Left ventricle myocardium superior (tissue), 1 donor: ENCODE measurements around the gene INPP5K. TPM values are rescaled to one million over a fixed set of nuclear protein-coding genes. Genes with fewer than 3 reads are reported as not detected.
"Not testable (repeated sequence)": the region's sequence is repeated elsewhere in the genome, so short reads cannot be mapped to it uniquely, and the experiment has no call there.

Source experiments
- ATAC-seq: fragments of 200-7000 bp; cut with Tn5 transposase; one replicate; pipeline ENCODE4 v1.9.1; 2020; ENCODE audit warnings: mild to moderate bottlenecking, moderate library complexity
- DNase-seq: peaks from one replicate; pipeline ENCODE4 v3.0.0-alpha.2; 2020
- intact Hi-C: fragments of 100-400 bp; cut with micrococcal nuclease; formaldehyde crosslinking; loops from one replicate; pipeline ENCODE4 v1.11.0; 2022
- total RNA-seq: library from RNA; stranded (reverse); fragmentation: NEBNext Ultra II Directional; extraction: Animal tissue kit (Norgen Biotek cat#: 25700); gene quantifications from one replicate; pipeline ENCODE4 v1.2.1, GENCODE V29; 2021
- donor health status: DM: no; HTN: yes; CAD: no; lungs with severe emphysema.

The INPP5K gene
- total RNA-seq, 1 donor from 2014 or later, result 39.1 TPM

- ATAC-seq (no peak), DNase-seq (no peak)
- intact Hi-C loops, result no loop called here
Observed at GRCh38 chr17:1473170-1473569, 43.2 kb downstream of the INPP5K start.

GRCh38 chr17:1471911-1472821 lies 44.2 kb downstream of the INPP5K start:
- intact Hi-C loops, result no loop called here
- no peak for ATAC-seq
- DNase-seq, result no peak

- ATAC-seq, result no peak
- DNase-seq, result no peak
- intact Hi-C loops, result no loop called here
Observed at GRCh38 chr17:1471490-1471889, 44.9 kb downstream of the INPP5K start.

GRCh38 chr17:1470755-1471462 lies 45.5 kb downstream of the INPP5K start:
- intact Hi-C loops, result no loop called here
- no peak for ATAC-seq
- no peak for DNase-seq

GRCh38 chr17:1470071-1470754 lies 46.2 kb downstream of the INPP5K start:
- DNase-seq, result no peak

DNA sequence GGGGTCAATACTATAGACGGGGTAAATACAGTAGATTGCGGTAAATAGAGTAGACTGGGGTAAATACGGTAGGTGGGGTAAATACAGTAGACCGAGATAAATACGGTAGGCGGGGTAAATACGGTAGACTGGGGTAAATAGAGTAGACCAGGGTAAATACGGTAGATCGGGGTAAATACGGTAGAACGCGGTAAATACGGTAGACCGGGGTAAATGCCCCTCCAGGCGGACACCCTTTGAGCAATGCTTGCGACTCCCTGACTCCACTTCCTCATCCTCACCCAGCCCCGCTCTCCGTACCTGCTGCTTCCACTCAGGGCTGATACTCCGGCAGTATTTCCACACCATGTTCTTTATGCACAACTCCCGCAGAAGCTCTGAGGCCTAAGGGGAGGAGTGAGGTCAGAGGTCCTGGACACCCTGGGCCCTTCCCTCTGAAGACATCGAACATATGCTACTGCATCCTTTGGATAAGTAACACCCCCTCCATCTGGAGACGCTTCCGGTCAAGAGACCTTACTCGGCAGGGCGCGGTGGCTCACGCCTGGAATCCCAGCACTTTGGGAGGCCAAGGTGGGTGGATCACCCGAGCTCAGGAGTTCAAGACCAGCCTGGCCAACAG lies 47.1 kb downstream of the INPP5K start:
- no peak for DNase-seq
- peak; percentile 57 for ATAC-seq
- intact Hi-C loops, result no loop called here

More at GRCh38 chr17:1470071-1470754, 46.2 kb downstream of the INPP5K start:
- intact Hi-C loops, result no loop called here
- ATAC-seq, result no peak

GRCh38 chr17:1467898-1468492 lies 48.4 kb downstream of the INPP5K start:
- no peak for DNase-seq
- intact Hi-C loops, result no loop called here
- ATAC-seq, result no peak

DNA sequence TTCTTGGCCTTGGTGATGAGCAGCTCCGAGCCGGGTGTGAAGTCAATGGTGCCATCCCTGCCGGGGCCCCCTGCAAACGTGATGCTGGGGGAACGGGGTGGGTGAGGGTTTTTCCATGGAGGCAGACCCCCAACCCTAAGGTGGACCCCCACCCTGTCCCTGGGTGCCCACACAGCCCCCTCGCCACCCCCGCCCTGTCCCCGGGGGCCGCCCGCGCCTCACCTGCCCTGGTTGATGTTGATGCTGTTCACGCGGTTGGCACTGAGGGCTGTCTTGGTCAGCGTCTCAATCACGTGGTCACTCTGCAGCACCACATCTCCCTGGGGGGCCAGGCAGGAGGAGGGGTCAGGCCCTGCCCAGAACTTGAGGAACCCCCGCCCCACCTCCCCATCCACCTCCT lies 49.2 kb downstream of the INPP5K start:
- DNase-seq (no peak), ATAC-seq (no peak)
- intact Hi-C loops, result no loop called here

DNA sequence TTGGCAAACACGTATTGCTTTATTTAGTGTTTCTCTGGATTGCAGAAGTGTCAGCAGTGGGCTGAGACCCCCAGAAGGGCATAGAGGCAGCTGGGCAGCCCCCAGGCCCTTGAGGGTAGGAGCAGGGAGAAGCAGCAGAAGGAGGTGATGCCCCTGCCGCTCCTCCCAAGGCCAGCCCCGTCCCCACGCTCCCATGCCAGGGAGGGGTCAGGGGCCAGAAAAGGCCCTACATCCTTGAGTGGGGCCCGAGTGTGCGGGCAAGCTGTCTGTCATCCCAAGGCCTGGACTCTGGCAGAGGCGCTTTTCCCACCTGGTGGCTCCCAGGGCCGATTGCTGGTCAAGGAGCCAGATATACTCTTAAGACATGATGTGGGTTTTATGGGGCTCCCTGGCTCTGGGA lies 52.2 kb downstream of the INPP5K start:
- ATAC-seq (no peak), DNase-seq (no peak)
- intact Hi-C loops, result no loop called here

DNA sequence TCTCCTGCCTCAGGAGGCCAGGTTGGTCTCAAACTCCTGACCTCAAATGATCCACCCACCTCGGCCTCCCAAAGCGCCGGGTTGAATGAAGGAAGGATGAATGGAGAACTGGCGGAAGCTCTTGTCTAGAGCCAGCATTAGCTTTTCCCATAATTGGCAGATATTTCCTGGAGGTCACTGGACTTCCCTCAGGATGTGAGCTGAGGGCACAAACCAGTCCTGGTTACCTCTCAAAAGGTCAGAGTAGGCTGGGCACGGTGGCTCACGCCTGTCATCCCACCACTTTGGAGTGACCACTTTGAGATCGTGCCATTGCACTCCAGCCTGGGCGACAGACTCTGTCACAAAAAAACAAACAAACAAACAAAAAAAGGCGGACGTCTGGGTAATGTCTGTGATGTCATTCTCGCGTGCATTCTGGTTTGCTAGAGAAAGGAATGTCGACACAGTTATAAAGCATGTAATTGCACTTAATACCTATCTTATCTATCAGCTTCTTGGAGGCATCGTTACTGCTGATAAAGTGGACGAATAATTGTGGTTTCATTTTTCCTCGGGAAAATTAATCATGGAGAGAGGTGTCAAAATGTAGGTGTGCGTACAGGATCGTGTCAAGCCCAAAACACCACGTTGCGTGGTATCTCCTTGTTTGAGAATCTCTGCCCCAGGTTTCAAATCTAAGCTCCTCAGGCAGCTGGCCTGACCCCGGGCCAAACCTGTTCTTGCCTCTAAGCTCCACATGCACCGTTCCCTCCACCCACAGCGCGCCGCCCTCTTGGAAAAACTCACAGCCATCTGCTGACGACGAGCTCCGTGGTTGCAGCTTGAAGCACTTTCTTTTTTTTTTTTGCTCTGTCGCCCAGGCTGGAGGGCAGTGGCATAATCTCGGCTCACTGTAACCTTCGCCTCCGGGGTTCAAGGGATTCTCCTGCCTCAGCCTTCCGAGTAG lies 54.0 kb downstream of the INPP5K start:
- intact Hi-C loops, result no loop called here
- ATAC-seq, result peak; percentile 13
- DNase-seq, result peak; percentile 64

- DNase-seq, result no peak
- intact Hi-C loops, result no loop called here
- no peak for ATAC-seq
Observed at GRCh38 chr17:1461198-1461944, 55.0 kb downstream of the INPP5K start.

DNA sequence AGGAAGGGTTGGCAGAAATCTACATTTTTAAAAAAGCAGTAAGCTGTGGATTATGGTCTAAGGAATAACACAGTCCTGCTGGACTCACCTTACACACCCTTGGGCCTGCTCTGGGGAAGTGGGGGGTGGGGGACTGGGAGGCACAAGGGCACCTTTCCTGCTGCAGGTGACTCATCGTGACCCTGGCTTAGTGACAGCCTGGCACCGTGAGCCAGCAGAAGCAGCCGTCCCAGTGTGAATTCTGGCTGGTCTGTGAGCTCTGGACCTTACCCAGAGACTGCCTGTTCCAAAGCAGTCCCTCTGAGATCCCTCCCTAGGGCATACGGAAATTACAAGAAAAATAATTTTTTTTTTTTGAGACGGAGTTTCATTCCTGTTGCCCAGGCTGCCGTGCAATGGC lies 56.2 kb downstream of the INPP5K start:
- ATAC-seq (peak; percentile 55), DNase-seq (peak; percentile 90)
- intact Hi-C loops, result no loop called here

DNA sequence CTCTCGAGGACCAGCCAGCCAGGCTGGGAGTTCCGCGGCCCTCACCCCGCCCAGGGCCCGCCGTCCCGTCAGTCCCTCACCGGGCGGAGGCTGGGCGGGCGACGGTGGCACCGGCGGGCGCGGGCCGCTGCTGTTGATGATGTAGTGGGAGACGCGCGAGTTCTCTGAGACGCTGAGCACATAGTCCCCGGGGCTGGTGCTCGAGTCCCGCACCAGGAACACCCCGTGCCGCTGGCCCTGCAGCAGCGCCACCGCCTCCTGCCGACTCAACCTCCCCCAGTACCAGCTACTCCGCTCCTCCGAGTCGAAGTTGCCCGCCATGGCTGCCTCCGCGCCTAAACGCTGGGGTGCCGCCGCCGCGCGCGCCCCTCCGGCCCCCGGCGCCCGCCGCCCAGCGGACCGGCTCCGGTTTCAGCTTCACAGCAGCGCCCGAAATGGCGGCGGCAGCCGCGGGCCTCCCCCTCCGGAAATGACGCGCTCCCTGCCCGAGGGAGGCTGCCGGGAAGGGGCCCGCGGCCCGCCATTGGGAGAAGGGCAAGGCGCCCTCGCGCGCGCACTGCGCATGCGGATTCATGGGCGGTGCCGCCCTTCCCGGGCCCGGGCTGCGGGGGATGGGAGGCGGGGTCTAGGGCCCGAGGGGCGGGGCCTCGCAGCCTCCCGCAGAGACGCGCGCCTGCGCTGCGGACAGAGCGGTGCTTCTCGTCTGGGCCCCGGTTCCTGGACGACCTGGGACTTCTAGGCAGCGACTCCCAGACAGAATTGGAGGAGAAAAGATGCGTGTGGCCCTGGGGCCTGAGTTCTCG lies 60.4 kb downstream of the INPP5K start, which contains the start of gene CRK:
TSS of gene CRK (minus strand) at position 436 of the 803 bp plus-strand sequence. CDS start at position 321, 115 bp downstream.
- DNase-seq (peak; percentile 99), ATAC-seq (peak; percentile 92)
- intact Hi-C loops, result no loop called here

DNA sequence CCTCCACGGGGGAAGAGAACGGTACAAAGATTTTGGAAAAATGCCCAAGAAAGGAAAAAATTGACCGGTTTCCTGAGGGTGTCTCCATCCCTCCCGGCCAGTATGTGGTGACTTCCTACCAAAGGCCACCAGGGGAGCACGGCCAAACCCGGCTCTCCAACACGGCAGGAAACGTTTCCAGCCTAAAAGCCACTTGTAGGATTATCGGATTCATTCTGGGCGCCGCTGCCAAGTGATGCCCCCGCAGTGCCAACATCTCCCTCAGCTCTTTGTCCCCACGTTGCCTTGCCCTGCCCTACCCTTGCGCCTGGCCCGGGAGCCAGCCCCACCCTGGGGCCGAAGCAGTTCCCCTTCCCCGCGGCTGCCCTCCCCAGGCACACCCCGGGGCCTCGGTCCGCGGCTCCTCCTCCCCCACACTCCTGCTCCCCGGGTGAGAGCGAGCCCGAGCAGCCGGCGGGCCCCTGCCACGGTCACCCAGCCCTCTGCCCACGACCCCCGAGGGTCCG lies 61.1 kb downstream of the INPP5K start:
- peak; percentile 58 for ATAC-seq
- peak; percentile 83 for DNase-seq
- intact Hi-C loops, result no loop called here

- ATAC-seq (no peak), DNase-seq (no peak)
- intact Hi-C loops, result no loop called here
Observed at GRCh38 chr17:1454541-1454940, 61.9 kb downstream of the INPP5K start.

- DNase-seq, intact Hi-C loops, ATAC-seq: not testable (repeated sequence)
Observed at GRCh38 chr17:1453694-1454093, 62.7 kb downstream of the INPP5K start.
